SHP77 treated with DMSO at 0.1 percent for 48 hours (cell line): ENCODE results near the gene ANO2.
"Not testable (repeated sequence)": the region's sequence is repeated elsewhere in the genome, so short reads cannot be mapped to it uniquely, and the experiment has no call there.

Experiments used
- DNase-seq: peaks from one replicate; lab custom pipeline; 2025; lab: John Stamatoyannopoulos, UW

ANO2 gene

GRCh38 chr12:5548152-5548943, 396.7 kb downstream of the ANO2 start:
- DNase-seq = no peak

DNA sequence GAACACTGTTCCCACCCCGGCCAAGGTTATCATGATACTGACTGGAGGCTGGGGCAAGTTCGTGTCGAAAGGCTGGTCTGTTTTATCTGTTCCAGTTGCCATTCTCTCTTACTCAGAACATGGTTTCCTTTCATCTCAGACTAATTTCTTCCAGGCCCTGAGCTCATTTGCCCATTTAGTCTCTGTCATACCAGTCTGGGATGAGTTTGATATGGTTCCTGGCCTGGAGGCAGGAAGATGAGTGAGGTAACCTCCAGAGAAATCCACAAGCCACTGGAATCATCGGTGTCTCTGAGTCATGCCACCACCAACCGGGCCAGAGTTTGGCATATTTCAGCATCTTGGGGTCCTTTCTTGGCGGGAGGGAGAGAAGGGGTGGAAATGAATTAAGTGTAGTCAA, 398.4 kb downstream of the ANO2 start:
- no peak for DNase-seq

DNA sequence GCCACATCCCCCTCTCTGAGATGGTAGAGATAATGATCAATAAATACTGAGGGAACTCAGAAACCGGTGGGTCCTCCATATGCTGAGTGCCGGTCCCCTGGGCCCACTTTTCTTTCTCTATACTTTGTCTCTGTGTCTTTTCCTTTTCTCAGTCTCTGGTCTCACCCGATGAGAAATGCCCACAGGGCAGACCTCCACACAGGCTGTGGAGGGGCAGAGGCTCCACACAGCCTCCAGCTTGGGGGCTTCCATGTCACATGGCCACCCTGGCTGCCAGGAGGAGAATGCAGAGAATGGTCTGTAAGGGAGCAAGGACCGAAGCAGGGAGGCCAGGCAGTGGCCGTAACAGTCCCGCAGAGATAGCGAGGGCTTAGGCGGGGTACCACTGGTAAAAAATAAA, 407.3 kb downstream of the ANO2 start:
- no peak for DNase-seq

GRCh38 chr12:5537026-5537615, 407.9 kb downstream of the ANO2 start:
- DNase-seq = not testable (repeated sequence)

GRCh38 chr12:5535541-5535940, 409.5 kb downstream of the ANO2 start:
- DNase-seq = no peak

- DNase-seq = no peak
These were observed 410.4 kb downstream of the ANO2 start for GRCh38 chr12:5534426-5535199.

DNA sequence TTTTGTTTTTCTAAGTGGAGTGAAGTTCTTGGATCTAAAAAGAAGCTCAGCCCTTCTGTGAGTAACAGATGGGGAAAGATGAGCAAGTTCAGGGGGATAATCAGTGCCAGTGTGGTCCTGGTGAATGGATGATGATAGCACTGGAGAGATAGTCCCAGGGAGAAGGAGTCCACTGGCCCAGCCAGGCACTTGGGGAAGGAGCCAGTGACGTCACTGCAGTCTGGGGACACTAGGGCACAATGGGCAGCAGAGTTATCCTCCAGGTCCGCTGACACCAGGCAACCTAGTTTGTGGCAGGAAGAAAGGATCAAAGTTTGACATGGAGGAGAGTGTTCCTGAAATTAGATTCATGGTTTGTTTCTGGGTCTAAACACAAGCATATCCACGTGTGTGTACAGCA, 411.7 kb downstream of the ANO2 start:
- no peak for DNase-seq

DNA sequence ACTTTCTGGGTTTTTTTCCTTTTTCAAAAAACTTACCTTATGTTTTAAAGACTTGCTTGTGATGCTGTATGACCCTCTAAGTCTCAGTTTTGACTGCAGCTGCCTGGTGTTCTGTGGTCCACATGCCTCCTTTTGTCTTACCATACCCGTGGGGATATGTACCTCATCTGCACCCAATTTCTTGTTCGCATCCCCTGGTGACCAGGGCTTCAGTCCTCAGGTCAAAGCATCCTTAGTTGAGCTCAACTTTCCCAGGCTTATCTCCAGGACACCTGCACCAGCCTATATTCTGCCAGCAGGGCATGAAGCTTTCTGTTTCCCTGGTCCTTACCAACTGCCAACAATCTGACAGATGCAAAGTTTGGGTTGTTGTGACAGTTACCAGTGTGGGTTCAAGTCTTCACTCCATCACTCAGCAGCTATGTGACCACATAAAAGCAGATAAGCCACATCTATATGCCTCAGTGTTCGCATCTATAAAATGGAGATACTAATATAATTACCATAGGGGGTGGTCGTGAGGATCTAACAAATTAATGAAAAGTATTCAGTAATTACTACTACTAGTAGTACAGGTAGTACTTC, 419.2 kb downstream of the ANO2 start:
- DNase-seq = no peak

DNA sequence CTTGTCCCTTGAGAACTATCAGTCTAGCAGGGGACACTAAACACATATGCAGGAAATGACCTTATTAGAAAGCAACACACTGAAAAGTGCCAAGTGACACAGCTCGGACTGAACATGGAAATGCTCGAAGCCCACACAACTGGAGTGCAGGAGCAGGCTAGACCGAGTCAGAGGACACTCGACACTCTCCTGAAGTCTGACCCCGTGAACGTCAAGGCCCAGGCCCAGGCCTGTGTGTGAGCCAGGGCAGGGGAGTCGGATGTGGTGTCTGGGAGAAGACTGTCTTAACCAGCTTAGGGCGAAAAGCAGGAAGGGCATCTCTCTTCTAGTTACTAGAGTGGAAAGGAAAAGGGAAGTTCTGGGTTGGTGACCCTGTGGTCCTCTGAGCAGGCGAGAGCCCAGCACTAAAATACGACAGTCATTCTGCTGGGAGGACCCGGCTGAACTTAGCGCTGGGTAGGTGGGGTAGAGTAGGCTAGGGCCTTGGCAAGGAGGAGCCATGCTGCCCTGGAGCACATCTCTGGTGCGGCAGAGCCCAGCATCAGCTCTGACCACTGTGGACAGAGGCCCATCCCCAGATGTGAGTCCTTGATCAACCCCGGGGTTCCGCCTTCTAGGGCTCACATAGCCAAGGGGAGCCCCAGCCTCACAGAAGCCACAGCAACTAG, 420.2 kb downstream of the ANO2 start:
- no peak for DNase-seq

DNA sequence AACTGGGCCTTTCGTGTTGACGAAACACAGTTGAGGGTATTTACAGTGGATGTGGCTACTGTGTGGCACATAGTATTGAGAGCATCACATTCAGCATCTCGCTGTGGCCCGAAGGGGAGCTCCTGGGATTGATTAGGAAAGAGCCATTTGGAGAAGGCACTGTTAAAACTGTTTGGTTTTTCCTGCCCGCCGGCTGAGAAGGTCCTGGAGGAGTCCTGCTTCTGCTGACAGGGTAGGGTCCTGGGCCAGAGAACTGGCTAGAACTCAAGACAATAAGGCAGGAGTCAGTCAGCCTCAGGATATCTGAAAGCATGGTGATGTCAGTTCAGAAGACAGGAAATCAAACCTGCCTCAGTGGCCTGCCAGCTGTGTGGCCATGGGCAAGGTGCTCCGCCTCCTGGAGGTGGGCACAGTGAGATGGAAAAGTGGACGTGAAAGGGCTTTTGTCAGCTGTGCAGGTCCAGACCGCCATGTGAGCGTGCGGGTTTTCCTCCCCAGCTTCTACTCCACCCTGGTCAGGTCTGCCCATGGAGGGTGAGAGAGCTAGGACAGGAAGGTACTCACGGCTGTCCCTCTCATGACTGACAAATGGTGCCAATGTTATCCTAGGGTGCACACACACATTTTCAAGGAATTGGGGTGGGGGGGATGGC, 420.8 kb downstream of the ANO2 start:
- no peak for DNase-seq

DNA sequence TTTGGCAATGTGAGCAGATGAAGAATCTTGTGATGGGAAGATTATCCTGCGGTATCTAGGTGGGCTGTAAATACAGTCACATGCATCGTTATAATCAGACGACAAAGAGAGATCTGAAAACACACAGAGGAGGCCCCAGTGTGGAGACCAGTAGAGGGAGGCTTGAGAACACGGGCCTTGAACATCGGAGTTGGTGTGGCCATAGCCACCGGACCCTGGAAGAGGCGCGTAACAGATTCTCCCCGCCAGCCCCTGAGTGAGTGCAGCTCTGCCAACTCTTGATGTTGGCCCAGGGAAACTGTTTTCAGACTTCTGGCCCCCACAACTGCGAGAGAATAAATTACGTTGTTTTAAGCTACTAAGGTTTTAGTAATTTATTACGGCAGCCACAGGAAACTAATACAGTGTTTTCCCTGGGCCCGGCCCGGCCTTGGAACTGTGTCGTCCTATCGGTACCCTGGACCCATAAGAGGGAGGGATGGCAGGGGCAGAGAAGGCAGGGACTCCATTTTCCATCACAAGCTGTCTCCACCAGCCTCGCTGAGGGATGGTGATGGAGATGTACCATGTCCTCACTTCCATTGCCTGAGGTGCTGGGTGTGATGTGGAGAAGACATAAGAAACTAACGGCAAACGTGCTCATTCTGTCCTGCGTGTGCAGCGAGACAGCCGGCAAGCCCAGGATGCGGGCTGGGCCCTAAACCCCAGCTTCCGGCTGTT, 421.5 kb downstream of the ANO2 start:
- no peak for DNase-seq

DNA sequence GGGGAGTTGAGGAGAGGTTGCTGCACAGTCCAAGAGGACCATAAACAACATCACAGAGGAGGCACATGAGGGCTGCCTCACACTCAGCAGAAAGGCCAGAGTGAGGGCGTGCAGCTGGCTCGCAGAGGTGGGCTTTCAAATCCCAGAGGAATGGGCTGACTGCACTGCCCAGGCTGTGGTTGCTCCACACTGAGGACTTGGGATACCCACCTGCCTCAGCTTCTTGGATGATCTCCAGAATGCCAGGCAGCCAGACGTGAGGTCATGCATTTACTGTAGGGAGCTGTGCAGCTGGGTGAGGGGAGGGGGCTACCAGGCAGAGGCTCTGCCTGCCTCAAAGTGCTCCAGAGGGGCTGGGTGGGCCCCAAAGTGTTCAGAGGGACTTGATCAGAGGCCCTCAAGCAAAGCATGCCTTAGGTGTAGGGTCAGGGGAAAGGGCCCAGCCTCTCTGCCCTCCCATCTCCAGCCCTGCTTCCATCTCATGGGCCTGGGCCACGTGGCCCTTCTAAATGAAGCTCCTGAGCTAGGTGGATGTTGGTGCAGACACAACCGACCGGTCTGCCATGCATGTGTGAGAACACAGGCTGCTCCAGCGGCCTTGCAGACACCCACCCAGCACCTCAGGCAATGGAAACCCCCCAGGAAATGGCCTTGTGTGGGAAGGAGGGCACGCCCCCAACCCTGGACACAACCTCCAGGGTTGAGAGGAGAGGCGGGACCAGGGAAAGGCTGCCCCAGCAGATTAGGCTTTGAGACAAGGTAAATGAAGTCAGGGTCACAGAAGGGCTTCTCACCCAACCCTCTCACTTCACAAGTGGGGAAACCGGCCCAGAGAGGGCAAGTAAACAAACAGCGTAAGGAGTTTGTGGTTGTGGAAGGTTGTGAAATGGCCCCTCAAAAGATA, 422.4 kb downstream of the ANO2 start:
- no peak for DNase-seq

DNA sequence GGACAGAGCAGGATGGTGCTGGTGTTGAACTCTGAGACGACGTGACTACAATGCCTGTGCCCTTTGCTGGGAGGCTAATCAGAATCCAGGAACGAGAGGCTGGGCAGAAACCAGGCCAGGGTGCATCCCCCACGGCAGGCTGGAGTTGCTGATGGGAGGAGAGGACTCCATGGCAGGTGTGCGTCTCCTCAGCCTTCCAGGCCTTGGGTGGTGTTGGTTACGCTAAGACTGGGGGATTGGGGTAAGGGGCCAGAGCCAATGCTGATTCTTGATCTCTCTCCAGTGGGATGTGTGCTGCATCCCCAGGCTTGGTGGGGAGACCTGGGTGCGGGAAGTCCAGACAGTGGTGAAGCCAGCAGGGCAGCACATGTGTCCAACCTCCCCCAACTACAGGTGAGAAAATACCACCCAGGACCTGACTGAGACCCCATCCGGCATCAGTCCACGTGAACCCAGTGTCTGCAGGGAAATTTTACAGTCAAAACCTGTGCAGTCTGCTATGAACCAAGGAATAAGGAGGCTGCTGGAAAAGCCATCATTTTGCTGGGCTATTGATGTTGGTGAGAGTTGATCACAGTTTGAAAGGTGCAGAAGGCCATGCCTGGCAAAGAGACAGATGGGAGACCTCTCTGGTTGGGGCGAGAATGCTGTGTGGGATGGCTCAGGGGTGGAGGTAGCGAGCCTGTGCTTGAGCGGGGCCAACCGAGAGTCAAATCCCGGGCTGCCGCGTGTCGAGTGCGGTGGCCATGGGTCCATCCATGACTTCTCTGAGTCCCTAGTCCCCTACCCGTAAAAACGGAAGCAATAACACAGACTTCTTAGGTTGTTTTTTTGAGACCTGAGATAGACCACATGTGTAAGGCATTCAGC, 423.4 kb downstream of the ANO2 start:
- no peak for DNase-seq

DNA sequence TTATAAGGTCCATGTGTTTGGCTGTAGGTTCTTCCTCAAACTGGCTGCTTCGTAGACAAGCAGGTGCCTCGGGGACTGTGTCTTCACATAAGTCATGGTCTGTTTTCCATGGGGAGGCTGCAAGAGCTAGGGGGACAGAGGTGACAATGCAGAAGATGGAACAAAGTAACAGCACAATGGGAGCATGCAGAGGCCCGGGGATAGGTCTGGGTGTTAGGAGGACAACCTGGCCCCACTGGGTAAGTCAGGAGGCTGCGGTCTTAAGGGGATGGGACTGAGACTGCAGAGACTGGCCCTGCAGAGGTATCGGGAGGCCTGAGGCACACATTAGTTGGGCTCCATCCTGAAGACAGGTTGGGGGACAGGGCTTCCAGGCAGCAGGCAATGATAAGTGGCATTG, 424.2 kb downstream of the ANO2 start:
- no peak for DNase-seq

DNA sequence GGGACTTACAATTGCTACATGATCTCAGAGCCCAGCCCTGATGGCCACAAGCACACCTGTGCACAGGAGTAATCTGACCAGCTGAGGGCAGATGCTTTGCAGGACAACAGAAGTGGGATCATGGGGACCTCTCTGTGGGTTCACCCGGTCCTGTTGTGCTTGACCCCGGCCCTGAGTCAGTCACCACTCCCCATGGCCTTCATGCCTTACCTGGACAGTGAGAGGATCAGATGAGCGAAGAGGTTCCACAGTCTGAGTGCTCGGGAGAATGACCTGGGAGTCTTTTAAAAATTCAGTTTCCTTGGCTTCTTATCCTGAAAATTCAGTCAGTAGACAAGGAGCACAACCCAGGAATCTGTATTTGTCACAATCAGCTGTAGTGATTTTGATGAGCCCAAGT, 425.0 kb downstream of the ANO2 start:
- DNase-seq = no peak

DNA sequence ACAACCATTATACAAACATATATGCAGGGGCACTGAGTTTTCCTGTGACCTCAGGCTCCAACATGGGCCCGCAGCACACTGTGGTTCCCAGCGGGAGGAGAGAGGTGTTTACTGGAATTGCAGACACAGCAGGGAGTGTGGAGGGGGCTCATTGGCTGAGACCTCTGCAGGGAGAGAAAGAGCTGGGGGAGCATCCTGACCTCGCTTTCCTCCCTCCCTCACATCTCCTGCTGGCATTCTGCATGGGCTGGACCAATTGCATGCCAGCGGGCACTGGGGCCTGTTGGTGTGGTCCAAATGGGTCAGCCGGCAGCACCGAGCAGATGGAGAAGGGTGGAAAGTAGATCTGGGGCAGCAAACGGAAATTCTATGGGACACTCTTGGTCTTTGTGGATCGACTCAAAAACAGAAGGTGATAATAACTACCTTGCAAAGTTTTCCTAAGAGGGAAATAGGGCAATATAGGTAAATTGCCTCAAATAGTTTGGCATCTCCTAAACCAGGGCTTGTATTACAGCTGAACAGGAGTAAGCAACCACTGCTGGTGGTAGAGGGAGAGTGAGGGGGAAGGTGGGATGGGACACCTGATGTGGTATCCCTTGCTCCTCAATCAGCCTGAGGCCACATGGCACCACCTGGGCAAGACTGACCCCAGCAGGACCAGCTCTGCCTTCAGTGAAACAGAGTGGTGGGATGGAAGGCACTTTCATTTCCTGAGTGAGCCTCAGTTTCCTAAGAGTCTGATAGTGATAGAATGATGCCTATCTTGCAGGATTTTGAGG, 426.3 kb downstream of the ANO2 start:
- no peak for DNase-seq

DNA sequence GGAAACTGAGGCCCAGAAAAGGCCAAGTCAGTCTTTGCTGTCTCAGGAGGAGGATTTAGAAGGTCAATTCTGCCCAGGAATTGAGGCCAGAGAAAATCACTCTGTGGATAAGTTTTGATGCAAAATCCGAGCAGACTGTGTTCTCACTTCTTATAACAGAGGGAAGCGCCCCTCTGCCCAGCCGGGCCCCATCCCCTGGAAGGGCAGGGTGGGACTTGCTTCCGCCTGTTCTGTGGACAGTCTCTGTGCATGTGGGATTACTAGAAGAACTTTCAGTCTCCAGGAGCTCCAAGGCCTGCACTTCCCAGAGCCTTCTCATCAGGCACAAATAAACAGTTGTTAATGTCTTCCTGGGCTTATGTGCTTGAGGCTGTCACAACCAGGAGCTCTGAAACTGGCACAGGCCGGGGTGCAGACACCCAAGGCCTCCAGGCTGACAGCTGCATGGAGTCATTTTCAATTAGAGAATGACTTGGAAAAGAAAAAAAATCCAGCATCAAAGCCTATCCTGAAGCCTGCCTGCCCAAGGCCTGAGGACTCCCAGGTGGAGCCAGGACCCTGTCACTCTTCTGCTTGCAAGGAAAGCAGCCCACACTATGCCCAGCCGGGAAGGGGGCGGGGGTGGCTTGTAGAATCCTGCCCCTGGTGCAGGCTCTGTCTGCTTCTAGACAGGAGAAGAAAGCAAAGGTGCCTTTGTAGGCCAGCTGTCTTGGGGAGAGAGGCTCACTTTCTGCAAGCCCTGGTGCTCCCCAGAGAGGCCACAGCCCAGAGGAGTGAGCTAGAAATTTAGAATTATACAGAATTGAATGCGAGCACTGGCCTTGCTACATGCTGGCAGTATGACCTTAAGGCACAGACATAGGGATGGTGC, 428.5 kb downstream of the ANO2 start:
- DNase-seq = no peak
